HCT116 (cell line): ENCODE measurements around the gene TLE3.

Experiments
- EZH2phosphoT487 ChIP-seq: fragments of 200-600 bp; IDR thresholded peaks from 2 replicates; pipeline ENCODE4 v1.6.1; 2018; ENCODE audit warnings: antibody characterized with exemption, borderline replicate concordance
- POLR2A ChIP-seq: IDR thresholded peaks from 2 replicates; pipeline ENCODE4 v1.7.0; 2011; ENCODE audit warnings: borderline replicate concordance; ENCODE audit not compliant: insufficient read depth, insufficient read length; ENCODE audit errors: extremely low read depth

GRCh38 chr15:69997813-69998212, 99.9 kb downstream of the TLE3 start:
- TF ChIP-seq POLR2A: no peak
- no peak for TF ChIP-seq EZH2phosphoT487
